ENCODE measurements around the gene SPRY4.

DNA sequence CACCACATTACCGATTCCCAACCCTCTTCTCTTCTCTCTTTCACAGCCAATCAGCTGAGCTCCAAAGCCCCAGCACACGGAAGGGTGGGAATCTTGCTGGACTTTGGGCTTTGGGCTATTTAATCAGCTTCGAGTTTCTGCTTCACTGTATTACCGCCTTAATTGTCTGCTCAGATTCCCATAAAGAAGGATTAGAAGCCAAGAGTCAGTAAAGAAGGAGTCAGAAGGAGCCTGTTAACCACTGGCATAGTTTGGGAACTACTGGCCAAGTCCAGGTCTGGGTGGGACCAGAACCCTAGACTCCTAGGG lies 4.4 kb downstream of the SPRY4 start:
- TF ChIP-seq, protein P1, sequence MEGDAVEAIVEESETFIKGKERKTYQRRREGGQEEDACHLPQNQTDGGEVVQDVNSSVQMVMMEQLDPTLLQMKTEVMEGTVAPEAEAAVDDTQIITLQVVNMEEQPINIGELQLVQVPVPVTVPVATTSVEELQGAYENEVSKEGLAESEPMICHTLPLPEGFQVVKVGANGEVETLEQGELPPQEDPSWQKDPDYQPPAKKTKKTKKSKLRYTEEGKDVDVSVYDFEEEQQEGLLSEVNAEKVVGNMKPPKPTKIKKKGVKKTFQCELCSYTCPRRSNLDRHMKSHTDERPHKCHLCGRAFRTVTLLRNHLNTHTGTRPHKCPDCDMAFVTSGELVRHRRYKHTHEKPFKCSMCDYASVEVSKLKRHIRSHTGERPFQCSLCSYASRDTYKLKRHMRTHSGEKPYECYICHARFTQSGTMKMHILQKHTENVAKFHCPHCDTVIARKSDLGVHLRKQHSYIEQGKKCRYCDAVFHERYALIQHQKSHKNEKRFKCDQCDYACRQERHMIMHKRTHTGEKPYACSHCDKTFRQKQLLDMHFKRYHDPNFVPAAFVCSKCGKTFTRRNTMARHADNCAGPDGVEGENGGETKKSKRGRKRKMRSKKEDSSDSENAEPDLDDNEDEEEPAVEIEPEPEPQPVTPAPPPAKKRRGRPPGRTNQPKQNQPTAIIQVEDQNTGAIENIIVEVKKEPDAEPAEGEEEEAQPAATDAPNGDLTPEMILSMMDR (IDR thresholded peaks at IDR 0.05; ENCODE audit: low read depth, low read length, missing input control) = no peak
- TF ChIP-seq RXRA (IDR thresholded peaks at IDR 0.05) (no peak), RAD21 (IDR thresholded peaks at IDR 0.05) (no peak), TAF1 (conservative IDR thresholded peaks at IDR 0.05) (no peak), FOXA2 (IDR thresholded peaks at IDR 0.05) (no peak), FOXA1 (IDR thresholded peaks at IDR 0.05) (no peak), GABPA (IDR thresholded peaks at IDR 0.05 in 1 of 2, conservative IDR thresholded peaks at IDR 0.05 in 1 of 2) (no peak), YY1 (IDR thresholded peaks at IDR 0.05) (no peak), EGR1 (IDR thresholded peaks at IDR 0.05; ENCODE audit: low read depth in 2 of 2) (no peak)
- TF ChIP-seq, protein P2, sequence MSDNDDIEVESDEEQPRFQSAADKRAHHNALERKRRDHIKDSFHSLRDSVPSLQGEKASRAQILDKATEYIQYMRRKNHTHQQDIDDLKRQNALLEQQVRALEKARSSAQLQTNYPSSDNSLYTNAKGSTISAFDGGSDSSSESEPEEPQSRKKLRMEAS (IDR thresholded peaks at IDR 0.05) = no peak
- TF ChIP-seq, protein P3, sequence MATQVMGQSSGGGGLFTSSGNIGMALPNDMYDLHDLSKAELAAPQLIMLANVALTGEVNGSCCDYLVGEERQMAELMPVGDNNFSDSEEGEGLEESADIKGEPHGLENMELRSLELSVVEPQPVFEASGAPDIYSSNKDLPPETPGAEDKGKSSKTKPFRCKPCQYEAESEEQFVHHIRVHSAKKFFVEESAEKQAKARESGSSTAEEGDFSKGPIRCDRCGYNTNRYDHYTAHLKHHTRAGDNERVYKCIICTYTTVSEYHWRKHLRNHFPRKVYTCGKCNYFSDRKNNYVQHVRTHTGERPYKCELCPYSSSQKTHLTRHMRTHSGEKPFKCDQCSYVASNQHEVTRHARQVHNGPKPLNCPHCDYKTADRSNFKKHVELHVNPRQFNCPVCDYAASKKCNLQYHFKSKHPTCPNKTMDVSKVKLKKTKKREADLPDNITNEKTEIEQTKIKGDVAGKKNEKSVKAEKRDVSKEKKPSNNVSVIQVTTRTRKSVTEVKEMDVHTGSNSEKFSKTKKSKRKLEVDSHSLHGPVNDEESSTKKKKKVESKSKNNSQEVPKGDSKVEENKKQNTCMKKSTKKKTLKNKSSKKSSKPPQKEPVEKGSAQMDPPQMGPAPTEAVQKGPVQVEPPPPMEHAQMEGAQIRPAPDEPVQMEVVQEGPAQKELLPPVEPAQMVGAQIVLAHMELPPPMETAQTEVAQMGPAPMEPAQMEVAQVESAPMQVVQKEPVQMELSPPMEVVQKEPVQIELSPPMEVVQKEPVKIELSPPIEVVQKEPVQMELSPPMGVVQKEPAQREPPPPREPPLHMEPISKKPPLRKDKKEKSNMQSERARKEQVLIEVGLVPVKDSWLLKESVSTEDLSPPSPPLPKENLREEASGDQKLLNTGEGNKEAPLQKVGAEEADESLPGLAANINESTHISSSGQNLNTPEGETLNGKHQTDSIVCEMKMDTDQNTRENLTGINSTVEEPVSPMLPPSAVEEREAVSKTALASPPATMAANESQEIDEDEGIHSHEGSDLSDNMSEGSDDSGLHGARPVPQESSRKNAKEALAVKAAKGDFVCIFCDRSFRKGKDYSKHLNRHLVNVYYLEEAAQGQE (IDR thresholded peaks at IDR 0.05) = no peak

All from liver (tissue), 3 donors.